HFFc6 (cell line): Measurements from ENCODE around the gene TBC1D5. TPM values are rescaled to one million over a fixed set of nuclear protein-coding genes. Genes with fewer than 3 reads are reported as not detected.

Source experiments
- DNase-seq: peaks from one replicate; pipeline ENCODE4 v3.0.0-alpha.2; 2018
- H3K27ac Mint-ChIP-seq: 2 replicates; pipeline ENCODE4 v1.8.0; 2020; ENCODE audit warnings: mild to moderate bottlenecking, mixed read lengths
- H3K27me3 Mint-ChIP-seq: 2 replicates; pipeline ENCODE4 v1.8.0; 2021; ENCODE audit warnings: mild to moderate bottlenecking, moderate library complexity, mixed read lengths; ENCODE audit not compliant: insufficient read depth
- H3K36me3 Mint-ChIP-seq: 2 replicates; pipeline ENCODE4 v1.8.0; 2021; ENCODE audit warnings: low read depth, mixed read lengths
- H3K4me1 Mint-ChIP-seq: 2 replicates; pipeline ENCODE4 v1.8.0; 2020; ENCODE audit warnings: low read depth, mixed read lengths
- H3K4me3 Mint-ChIP-seq: 2 replicates; pipeline ENCODE4 v1.8.0; 2020; ENCODE audit warnings: mild to moderate bottlenecking, moderate library complexity, mixed read lengths
- H3K9me3 Mint-ChIP-seq: 2 replicates; pipeline ENCODE4 v1.8.0; 2020; ENCODE audit warnings: mild to moderate bottlenecking, mixed read lengths
- CTCF ChIP-seq: fragments of 200-600 bp; sonication (generic); IDR thresholded peaks from 2 replicates; pipeline ENCODE4 v1.5.0; 2021; ENCODE audit warnings: antibody characterized with exemption, mild to moderate bottlenecking
- total RNA-seq, 6 experiments: library from RNA; stranded (reverse); fragmentation: NEBNext Ultra II Directional; extraction: Animal tissue kit (Norgen Biotek cat#: 25700); gene quantifications; 2 replicates in 1 of 6; 3 replicates in 5 of 6; pipeline ENCODE4 v1.2.3, GENCODE V29; 2021

TBC1D5 gene
- total RNA-seq, 6 experiments from 2014 or later, result 37.2 to 46.0 (median 40.1) TPM

- peak overlapping the region; percentile 96 for H3K4me3 Mint-ChIP-seq
- H3K27me3 Mint-ChIP-seq, result no peaks in the 10 kb centered on the region; the same call in 1 of the 2 replicates
- no peak for TF ChIP-seq CTCF
- no peaks in the 10 kb centered on the region for H3K9me3 Mint-ChIP-seq
- no peak for DNase-seq
- peak overlapping the region; percentile 98 for H3K27ac Mint-ChIP-seq
- peaks cover 9% of the 10 kb centered on the region for H3K36me3 Mint-ChIP-seq
- H3K4me1 Mint-ChIP-seq, result peaks cover 48% of the 10 kb centered on the region
Observed at GRCh38 chr3:17742880-17743657, 638 bp upstream of the TBC1D5 start.

- DNase-seq, result no peak
- peak overlapping the region; percentile 96 for H3K4me3 Mint-ChIP-seq
- H3K4me1 Mint-ChIP-seq, result peaks cover 48% of the 10 kb centered on the region
- H3K36me3 Mint-ChIP-seq, result peaks cover 9% of the 10 kb centered on the region
- H3K27me3 Mint-ChIP-seq, result no peaks in the 10 kb centered on the region; the same call in 1 of the 2 replicates
- no peak for TF ChIP-seq CTCF
- H3K27ac Mint-ChIP-seq, result peak overlapping the region; percentile 98
- no peaks in the 10 kb centered on the region for H3K9me3 Mint-ChIP-seq
Observed at GRCh38 chr3:17741621-17742101, 770 bp downstream of the TBC1D5 start.

- Mint-ChIP-seq H3K27ac (peak overlapping the region; percentile 98), H3K4me3 (peak overlapping the region; percentile 96), H3K36me3 (peaks cover 17% of the 10 kb centered on the region), H3K27me3 (no peaks in the 10 kb centered on the region), H3K9me3 (no peaks in the 10 kb centered on the region), H3K4me1 (peaks cover 48% of the 10 kb centered on the region)
- DNase-seq, result peak; percentile 44
- TF ChIP-seq CTCF, result no peak
Observed at GRCh38 chr3:17740721-17741141, 1.7 kb downstream of the TBC1D5 start.

- Mint-ChIP-seq H3K27ac (no peak overlapping the region), H3K27me3 (no peaks in the 10 kb centered on the region), H3K36me3 (peaks cover 25% of the 10 kb centered on the region), H3K4me1 (peaks cover 48% of the 10 kb centered on the region), H3K9me3 (no peaks in the 10 kb centered on the region), H3K4me3 (no peak overlapping the region)
- TF ChIP-seq CTCF, result no peak
- no peak for DNase-seq
Observed at GRCh38 chr3:17738921-17739320, 3.5 kb downstream of the TBC1D5 start.

- no peak for DNase-seq
- H3K27me3 Mint-ChIP-seq, result no peaks in the 10 kb centered on the region
- H3K27ac Mint-ChIP-seq, result no peak overlapping the region
- no peak overlapping the region for H3K4me3 Mint-ChIP-seq
- peaks cover 43% of the 10 kb centered on the region for H3K4me1 Mint-ChIP-seq
- TF ChIP-seq CTCF, result no peak
- peaks cover 28% of the 10 kb centered on the region for H3K36me3 Mint-ChIP-seq
- H3K9me3 Mint-ChIP-seq, result no peaks in the 10 kb centered on the region
Observed at GRCh38 chr3:17738219-17738618, 4.2 kb downstream of the TBC1D5 start.
